Activated T-helper 1 cell treated with anti-CD3 and anti-CD28 coated beads, Interleukin-2, amount 50 U/mL, for 16 hours (primary cell): Measurements from ENCODE around the gene TGFBR3.

Experiments used
- DNase-seq, 2 donors: peaks; one replicate each; pipeline ENCODE4 v3.0.0-alpha.2; 2020; ENCODE audit warnings: low read depth in 1 of 2, low spot score in 1 of 2

Gene TGFBR3

DNA sequence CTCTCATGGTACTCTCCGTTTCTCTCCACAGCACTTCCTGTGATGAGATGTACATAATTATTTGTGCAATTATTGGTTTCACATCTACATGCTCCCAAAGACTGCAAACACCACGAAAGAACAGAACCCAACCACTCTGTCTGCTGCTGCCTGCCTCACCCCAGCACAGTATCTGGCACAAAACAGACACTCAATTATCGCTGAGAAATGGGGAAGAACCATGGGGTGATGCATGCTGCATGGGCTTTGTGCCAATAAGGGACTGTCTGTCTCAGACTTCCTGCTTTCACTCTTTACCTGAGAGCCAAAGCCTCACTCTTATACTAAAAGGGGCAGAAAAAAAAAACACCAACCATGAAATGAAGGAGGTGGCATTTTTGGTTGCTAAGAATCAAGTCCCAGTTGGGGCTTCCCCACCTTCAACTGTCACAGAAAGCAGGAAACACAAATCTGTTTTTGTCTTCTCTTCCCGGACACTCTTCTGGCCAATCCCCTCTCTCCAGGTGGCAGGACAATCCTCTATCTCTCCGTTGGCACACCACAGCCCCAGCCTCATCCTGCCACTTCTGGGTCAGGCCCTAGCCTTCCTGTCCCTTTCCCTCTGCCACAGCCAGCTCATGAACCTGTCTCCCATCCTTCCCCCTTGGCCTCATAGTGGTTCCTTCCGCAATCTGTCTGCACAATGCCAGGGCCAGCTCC is 82.0 kb downstream of the TGFBR3 start:
- peak; percentile 25 to 54 for DNase-seq

- DNase-seq: no peak
Measured at GRCh38 chr1:91803123-91803522, 82.8 kb downstream of the TGFBR3 start.

- no peak for DNase-seq
Measured at GRCh38 chr1:91801496-91802115, 84.3 kb downstream of the TGFBR3 start.

DNA sequence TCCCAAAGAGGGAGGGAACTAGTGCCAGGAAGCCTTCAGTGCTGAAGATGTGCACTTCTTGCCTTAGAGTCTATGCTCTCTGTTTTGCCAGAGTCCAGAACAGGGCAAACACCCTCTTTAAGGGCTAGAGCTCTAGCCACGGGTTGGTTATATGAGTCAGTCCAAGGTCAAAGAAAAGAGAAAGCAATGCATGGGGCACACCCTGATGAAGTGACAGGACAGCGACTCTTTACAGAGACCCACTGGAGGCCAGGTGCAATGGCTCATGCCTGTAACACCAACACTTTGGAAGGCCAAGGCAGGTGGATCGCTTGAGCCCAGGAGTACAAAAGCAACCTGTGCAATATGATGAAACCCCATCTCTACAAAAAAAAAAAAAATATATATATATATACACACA is 86.1 kb downstream of the TGFBR3 start:
- no peak for DNase-seq

DNA sequence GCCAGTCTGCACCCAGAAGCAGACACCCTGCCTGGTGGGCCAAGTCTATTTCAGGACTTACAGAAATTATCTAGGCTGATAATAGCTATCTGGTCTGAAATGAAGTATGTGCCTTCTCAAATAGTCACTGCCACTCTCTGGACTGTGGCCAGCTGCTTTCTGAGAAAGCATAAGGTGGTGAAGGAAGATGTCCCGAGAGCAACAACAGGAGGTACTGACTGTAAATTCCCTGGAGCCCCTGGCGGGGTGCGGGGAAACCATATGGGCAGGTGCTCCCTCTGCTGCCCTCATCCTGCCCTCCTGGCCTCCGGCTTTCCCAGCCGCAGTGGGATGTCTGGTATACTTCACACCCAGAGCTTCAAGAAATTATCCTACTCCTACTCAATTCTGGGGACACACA is 86.8 kb downstream of the TGFBR3 start:
- DNase-seq: no peak

- DNase-seq: no peak
Measured at GRCh38 chr1:91798740-91799139, 87.2 kb downstream of the TGFBR3 start.

DNA sequence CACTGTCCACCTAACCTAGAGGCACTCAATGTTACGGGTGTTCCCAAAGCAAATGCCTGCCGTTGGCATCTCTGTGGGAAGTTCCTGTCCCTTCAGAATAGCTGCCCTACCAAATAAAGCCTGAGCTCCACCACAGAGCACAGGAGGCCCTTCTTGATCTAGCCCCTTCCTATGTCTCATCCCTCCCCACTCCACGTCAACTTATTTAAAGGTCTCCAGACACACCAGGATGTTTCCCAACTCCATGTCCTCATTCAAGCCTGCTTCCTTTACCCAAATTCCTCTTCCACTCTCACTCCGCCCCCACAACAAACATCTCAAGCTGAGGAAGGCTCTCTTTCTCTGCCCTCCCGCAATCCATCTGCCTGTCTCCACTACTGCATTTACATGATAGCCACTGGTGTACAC is 87.7 kb downstream of the TGFBR3 start:
- no peak for DNase-seq

DNA sequence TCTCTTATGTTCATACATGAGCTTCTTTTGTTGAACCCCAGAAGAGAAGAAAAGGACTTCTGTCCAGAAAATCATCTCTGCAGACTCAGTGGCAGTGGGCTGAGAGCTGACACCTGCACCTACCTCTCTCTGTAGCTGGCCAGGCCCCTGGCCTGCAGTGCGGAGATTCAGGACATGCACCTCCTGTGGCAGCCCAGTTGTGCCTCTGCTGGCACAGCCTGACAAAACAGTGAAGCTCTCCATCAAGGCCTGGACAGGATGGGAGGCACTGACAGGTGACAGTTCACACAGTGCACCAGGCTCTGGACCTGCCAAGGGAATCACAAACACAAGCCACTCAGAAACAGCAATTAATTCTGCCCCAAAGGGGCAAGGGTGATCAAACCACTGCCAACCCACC is 88.8 kb downstream of the TGFBR3 start:
- DNase-seq: no peak

- no peak for DNase-seq
Measured at GRCh38 chr1:91796390-91796654, 89.6 kb downstream of the TGFBR3 start.

- no peak for DNase-seq
Measured at GRCh38 chr1:91795591-91796389, 90.2 kb downstream of the TGFBR3 start.

DNA sequence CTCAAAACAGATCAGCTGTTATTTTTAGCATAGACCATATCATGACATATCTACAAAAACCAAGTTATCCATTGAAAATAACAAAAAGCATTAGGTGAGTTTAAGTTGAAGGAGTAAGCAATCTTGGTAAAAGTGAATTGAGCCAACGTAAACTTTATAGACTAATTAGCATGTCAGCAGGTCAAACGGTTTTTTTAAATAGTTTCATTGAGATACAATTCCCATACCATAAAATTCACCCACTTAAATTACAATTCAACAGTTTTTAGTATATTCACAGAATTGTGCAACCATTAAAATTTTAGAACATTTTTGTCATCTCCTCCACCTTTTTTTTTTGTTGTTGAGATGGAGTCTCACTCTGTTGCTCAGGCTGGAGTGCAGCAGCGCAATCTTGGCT is 92.1 kb downstream of the TGFBR3 start:
- DNase-seq: no peak

DNA sequence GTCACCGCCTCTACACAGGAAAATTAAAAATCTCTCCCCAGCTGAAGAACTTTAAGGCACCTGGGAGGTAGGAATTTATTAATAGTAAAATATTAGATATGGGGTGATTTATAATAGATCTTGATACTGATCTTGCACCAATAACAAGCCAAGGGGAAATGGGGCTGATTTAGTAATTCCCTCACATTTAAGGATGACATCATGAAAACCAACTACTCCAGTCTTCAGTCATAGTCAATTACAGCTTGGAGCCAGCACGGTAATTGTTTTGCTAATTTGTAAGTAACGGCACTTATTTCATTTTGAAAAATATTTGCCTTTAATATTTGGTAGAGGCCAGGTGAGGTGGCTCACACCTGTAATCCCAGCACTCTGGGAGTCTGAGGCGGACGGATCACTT is 92.8 kb downstream of the TGFBR3 start:
- no peak for DNase-seq

- DNase-seq: no peak
Measured at GRCh38 chr1:91792489-91793071, 93.4 kb downstream of the TGFBR3 start.

DNA sequence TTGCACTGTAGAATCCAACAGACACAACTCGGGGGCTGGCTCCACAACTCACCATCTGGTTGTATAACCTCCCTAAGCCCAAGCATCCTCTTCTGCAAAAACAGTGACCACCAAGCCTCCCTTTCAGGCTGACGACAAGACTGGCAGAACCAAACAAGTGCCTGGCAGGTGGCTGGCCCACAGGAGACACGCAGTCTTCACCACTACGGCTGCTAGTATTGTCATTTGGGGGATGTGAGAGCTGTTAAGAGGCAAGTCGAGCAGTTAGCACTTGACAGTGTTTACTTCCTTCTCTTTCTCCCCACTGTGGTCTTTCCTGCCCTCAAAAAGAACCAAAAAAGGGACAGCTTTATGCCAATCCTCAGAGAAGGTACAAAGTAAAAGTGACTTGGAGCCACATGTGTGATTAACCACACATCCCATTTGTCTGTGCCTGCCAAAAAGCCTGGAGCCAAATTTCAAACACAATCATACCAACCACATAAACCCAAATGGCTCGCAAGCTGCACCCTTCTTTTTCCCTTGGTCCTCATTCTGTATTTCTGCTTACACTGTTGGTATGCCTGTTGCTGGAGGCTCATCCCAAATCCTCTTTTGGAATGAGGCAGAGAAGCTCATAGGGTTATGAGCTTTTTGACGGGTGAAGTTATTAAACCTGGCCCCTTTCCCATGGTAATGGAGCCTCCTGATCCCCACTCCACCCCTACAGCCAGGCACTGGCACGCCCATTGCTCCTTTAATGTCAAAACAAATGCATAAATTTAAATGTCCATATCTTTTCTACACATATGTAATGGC is 94.1 kb downstream of the TGFBR3 start:
- no peak for DNase-seq

- DNase-seq: no peak
Measured at GRCh38 chr1:91791103-91791502, 94.8 kb downstream of the TGFBR3 start.

- DNase-seq: no peak
Measured at GRCh38 chr1:91790392-91790791, 95.6 kb downstream of the TGFBR3 start.

GRCh38 chr1:91789273-91789997 is 96.5 kb downstream of the TGFBR3 start:
- DNase-seq: no peak

DNA sequence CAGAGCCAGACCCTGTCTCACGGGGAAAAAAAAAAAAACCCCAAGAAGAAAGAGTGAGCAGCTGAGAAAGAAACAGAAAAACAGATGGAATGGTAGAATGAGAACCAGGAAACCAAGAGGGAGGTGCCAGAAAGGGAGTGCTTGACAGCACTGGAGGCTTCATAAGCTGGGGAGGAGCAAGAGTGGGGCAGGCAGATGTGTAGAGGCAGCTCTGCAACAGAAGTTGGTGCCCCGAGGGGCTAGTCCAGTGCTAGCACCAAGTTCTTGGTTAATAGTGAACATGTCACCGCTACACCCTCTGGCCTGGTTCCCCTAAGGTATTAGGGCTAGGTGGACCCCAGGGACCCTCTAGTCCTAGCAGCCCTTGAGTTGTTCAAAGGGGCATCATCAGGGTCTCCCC is 98.0 kb downstream of the TGFBR3 start:
- DNase-seq: no peak

DNA sequence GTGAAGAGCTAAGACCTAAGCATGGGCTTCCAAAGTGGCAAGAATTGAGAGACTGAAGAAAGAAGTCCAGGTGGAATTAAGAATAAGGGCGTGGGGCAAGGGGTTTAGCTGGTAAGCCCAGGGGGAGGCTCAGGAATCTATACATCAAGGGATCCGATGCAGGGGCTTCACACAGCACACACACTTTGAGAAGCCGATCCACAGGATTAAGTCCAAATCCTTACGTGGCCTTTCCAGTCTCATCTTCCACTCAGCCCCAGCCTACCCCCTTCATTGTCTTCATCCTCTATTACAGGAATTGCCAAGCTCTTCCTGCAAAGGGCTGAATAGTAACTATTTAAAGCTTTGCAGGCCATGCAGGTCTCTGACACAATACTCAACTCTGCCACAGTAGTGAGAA is 101.3 kb downstream of the TGFBR3 start:
- no peak for DNase-seq

DNA sequence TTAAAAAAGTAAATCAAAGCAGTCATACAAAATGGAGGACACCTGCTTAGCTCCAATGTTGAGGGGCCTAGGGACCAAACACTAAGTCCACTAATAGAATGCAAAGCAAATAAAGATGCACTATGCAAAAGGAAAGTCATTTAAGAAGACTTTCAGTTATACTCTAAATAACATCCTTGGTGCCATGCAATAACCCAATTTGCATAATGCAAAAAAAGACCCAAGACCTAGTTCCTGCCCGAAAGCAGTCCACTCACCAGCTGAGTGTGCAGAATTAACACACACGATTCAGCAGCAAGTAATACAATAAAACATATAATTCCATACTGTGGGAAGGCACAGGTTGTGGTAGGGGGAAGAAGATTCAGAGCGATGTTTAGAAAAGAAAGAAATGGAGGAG is 101.8 kb downstream of the TGFBR3 start:
- no peak for DNase-seq
